Effector CD8-positive, alpha-beta T cell (primary cell): ENCODE measurements around the gene RTN4R.
"Not testable (repeated sequence)": the region's sequence is repeated elsewhere in the genome, so short reads cannot be mapped to it uniquely, and the experiment has no call there.

Experiments used
- DNase-seq: peaks from one replicate; lab custom pipeline; 2025; lab: John Stamatoyannopoulos, UW

The RTN4R gene

GRCh38 chr22:20305894-20306645 is 38.0 kb upstream of the RTN4R start:
- no peak for DNase-seq

- not testable (repeated sequence) for DNase-seq
Observed at GRCh38 chr22:20305230-20305893, 37.2 kb upstream of the RTN4R start.

GRCh38 chr22:20304646-20305045 is 36.5 kb upstream of the RTN4R start:
- DNase-seq: no peak

- DNase-seq: not testable (repeated sequence)
Observed at GRCh38 chr22:20303229-20303534, 35.1 kb upstream of the RTN4R start.

- DNase-seq: no peak
Observed at GRCh38 chr22:20302438-20303228, 34.5 kb upstream of the RTN4R start.

- no peak for DNase-seq
Observed at GRCh38 chr22:20299746-20300136, 31.6 kb upstream of the RTN4R start.

GRCh38 chr22:20298803-20299745 is 31.0 kb upstream of the RTN4R start:
- peak; percentile 86 for DNase-seq

- DNase-seq: no peak
Observed at GRCh38 chr22:20298110-20298802, 30.1 kb upstream of the RTN4R start.

GRCh38 chr22:20297414-20298109 is 29.4 kb upstream of the RTN4R start:
- DNase-seq: no peak

GRCh38 chr22:20296598-20296997 is 28.5 kb upstream of the RTN4R start:
- DNase-seq: no peak

- no peak for DNase-seq
Observed at GRCh38 chr22:20295262-20296064, 27.3 kb upstream of the RTN4R start.

- DNase-seq: no peak
Observed at GRCh38 chr22:20292673-20293232, 24.6 kb upstream of the RTN4R start.

- DNase-seq: no peak
Observed at GRCh38 chr22:20292108-20292507, 24.0 kb upstream of the RTN4R start.

- no peak for DNase-seq
Observed at GRCh38 chr22:20291604-20292063, 23.5 kb upstream of the RTN4R start.

- DNase-seq: no peak
Observed at GRCh38 chr22:20291249-20291586, 23.1 kb upstream of the RTN4R start.

GRCh38 chr22:20290578-20291248 is 22.6 kb upstream of the RTN4R start:
- no peak for DNase-seq

- DNase-seq: no peak
Observed at GRCh38 chr22:20290045-20290392, 21.9 kb upstream of the RTN4R start.

- not testable (repeated sequence) for DNase-seq
Observed at GRCh38 chr22:20289182-20290044, 21.3 kb upstream of the RTN4R start.
